ENCODE results near the gene MTMR3. TPM values are rescaled to one million over a fixed set of nuclear protein-coding genes. Genes with fewer than 3 reads are reported as not detected.

Gene MTMR3
- polyA plus RNA-seq, 2 of the 4 experiments (the other 2 are of a cell fraction), result 7.4 to 18.8 TPM

DNA sequence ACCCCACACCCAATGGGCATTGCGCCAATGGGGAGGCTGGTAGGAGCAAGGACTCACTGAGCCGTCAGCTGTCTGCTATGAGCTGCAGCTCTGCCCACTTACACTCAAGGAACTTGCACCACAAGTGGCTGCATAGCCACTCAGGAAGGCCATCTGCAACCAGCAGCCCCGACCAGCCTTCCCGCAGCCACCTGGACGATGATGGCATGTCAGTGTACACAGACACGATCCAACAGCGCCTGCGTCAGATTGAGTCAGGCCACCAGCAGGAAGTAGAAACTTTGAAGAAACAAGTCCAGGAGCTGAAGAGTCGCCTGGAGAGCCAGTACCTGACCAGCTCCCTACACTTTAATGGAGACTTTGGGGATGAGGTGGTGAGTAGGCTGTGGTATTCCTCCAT, 137.5 kb downstream of the MTMR3 start:
- ATAC-seq, result no peak

DNA sequence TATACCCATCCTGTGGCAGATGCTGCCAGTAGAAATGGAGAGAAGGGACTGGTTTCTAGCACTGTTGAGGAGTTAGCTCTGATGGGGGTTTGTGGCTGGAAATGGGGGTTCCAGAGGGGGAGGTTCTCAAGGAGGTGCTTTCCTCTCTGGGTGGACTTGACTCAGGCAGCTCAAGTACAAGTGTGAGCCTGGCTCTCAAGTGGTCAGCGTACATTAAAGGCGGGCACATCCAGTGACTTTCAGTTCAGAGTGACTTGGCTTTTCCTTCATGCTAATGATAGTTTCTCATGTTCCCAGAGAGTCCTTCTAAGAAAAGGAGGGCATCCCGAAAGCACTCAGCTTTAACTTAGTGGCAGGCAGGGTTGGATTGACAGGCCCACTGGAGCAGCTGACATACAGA, 138.4 kb downstream of the MTMR3 start:
- WGBS (ENCODE audit: missing lambda C conversion rate), result 86% methylated on average over 3 of the region's 3 CpGs
- ATAC-seq, result no peak

More for the DNA sequence above, 137.5 kb downstream of the MTMR3 start:
- CTCF ChIA-PET, result interaction anchor here (2.0 kb wide), 1 partner anchor 15 kb away, joined by 7 read pairs; no protein-coding TSS in a partner anchor
- WGBS (ENCODE audit: missing lambda C conversion rate), result 98% methylated on average over 7 of the region's 9 CpGs
- no peaks in the 10 kb centered on the region for H3K9me3 ChIP-seq
- H3K4me3 ChIP-seq, result no peak overlapping the region
- H3K4me2 ChIP-seq, result no peak overlapping the region
- DNase-seq (ENCODE audit: low read depth in 1 of 2, low spot score in 1 of 2) (no peak), FAIRE-seq (no peak)
- H3K27ac ChIP-seq, result no peak overlapping the region
- no peak for TF ChIP-seq ZNF302 (CRISPR knock-in tag; IDR thresholded peaks at IDR 0.05)
- no peak for TF ChIP-seq BHLHE40 (IDR thresholded peaks at IDR 0.05; ENCODE audit: low read depth, low read length)
- no peaks in the 10 kb centered on the region for H3K4me1 ChIP-seq
- POLR2A ChIA-PET, result no interaction called here

DNA sequence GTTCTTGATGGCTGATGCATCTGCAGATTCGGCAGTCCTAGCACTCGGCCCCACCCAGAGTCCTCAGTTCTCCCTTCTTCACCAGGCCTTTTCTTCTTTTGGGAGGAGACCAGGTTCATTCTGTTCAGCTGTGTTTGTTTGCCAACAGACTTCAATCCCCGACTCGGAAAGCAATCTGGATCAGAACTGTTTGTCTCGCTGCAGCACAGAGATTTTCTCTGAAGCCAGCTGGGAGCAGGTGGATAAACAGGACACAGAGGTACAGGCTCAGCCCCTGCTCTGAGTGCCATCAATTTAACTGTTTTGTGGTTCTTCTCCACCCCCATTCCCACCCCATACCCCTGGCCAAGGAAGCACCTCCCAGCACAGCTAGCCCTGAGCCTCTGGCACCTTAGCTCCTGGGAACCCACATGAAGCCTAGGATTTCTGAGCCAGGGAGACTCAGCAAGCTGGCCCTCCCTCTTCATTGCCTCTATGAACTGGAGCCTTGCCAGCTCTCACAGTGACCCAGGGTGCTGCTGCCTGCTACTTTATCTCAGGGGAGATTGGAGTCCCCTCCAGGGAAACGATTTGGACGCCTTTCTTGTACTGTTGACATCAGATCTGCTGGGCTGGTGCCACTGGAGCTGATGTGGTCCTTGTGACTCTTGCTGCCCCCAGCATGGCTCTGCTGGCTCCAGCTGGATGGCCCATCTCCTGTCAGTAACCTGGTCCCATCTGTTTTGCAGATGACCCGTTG, 139.1 kb downstream of the MTMR3 start:
- Histone ChIP-seq H3K9me3 (no peaks in the 10 kb centered on the region), H3K4me2 (no peak overlapping the region), H3K27ac (no peak overlapping the region), H3K4me1 (no peaks in the 10 kb centered on the region), H3K4me3 (no peak overlapping the region)
- no peak for DNase-seq (ENCODE audit: low read depth in 1 of 2, low spot score in 1 of 2)
- ATAC-seq, result no peak
- no peak for FAIRE-seq
- TF ChIP-seq RNF2 (IDR thresholded peaks at IDR 0.05; ENCODE audit: borderline replicate concordance, low read depth), result no peak
- TF ChIP-seq TFCP2L1 (CRISPR knock-in tag; IDR thresholded peaks at IDR 0.05), result no peak
- TF ChIP-seq, protein P1, sequence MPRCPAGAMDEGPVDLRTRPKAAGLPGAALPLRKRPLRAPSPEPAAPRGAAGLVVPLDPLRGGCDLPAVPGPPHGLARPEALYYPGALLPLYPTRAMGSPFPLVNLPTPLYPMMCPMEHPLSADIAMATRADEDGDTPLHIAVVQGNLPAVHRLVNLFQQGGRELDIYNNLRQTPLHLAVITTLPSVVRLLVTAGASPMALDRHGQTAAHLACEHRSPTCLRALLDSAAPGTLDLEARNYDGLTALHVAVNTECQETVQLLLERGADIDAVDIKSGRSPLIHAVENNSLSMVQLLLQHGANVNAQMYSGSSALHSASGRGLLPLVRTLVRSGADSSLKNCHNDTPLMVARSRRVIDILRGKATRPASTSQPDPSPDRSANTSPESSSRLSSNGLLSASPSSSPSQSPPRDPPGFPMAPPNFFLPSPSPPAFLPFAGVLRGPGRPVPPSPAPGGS (IDR thresholded peaks at IDR 0.05), result no peak
- TF ChIP-seq, protein P2, sequence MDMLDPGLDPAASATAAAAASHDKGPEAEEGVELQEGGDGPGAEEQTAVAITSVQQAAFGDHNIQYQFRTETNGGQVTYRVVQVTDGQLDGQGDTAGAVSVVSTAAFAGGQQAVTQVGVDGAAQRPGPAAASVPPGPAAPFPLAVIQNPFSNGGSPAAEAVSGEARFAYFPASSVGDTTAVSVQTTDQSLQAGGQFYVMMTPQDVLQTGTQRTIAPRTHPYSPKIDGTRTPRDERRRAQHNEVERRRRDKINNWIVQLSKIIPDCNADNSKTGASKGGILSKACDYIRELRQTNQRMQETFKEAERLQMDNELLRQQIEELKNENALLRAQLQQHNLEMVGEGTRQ (IDR thresholded peaks at IDR 0.05), result no peak
- TF ChIP-seq ESRRA (IDR thresholded peaks at IDR 0.05; ENCODE audit: borderline replicate concordance, low read length), result no peak
- TF ChIP-seq JUNB (IDR thresholded peaks at IDR 0.05), result no peak
- no peak for TF ChIP-seq FOSL2 (IDR thresholded peaks at IDR 0.05)
- TF ChIP-seq FOSL2 (CRISPR knock-in tag; IDR thresholded peaks at IDR 0.05), result no peak
- CTCF ChIA-PET, result interaction anchor here (2.0 kb wide), 1 partner anchor 17 kb away, joined by 7 read pairs; no protein-coding TSS in a partner anchor
- 84% methylated on average over 7 of the region's 8 CpGs for WGBS (ENCODE audit: missing lambda C conversion rate)
- POLR2A ChIA-PET, result no interaction called here

More for the DNA sequence above, 138.4 kb downstream of the MTMR3 start:
- Histone ChIP-seq H3K4me1 (no peaks in the 10 kb centered on the region), H3K4me3 (no peak overlapping the region), H3K9me3 (no peaks in the 10 kb centered on the region), H3K27ac (no peak overlapping the region), H3K4me2 (no peak overlapping the region)
- FAIRE-seq, result no peak
- ChIA-PET POLR2A (no interaction called here), CTCF (interaction anchor here (2.0 kb wide), 1 partner anchor 16 kb away, joined by 7 read pairs; no protein-coding TSS in a partner anchor)
- no peak for TF ChIP-seq ESRRA (IDR thresholded peaks at IDR 0.05; ENCODE audit: borderline replicate concordance, low read length)
- TF ChIP-seq, protein P2 (IDR thresholded peaks at IDR 0.05), result no peak
- no peak for TF ChIP-seq NFE2L2 (conservative IDR thresholded peaks at IDR 0.05; ENCODE audit: low read length)
- no peak for TF ChIP-seq RARB (CRISPR knock-in tag; IDR thresholded peaks at IDR 0.05)
- no peak for TF ChIP-seq RFX5 (IDR thresholded peaks at IDR 0.05)
- TF ChIP-seq EP300 (IDR thresholded peaks at IDR 0.05), result no peak
- no peak for TF ChIP-seq HEYL (CRISPR knock-in tag; IDR thresholded peaks at IDR 0.05)
- TF ChIP-seq, protein P3, sequence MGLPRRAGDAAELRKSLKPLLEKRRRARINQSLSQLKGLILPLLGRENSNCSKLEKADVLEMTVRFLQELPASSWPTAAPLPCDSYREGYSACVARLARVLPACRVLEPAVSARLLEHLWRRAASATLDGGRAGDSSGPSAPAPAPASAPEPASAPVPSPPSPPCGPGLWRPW (IDR thresholded peaks at IDR 0.05), result no peak
- no peak for TF ChIP-seq GATA3 (IDR thresholded peaks at IDR 0.05; ENCODE audit: borderline replicate concordance)
- TF ChIP-seq FOSL2 (IDR thresholded peaks at IDR 0.05), result no peak
- TF ChIP-seq FOSL2 (CRISPR knock-in tag; IDR thresholded peaks at IDR 0.05), result no peak
- DNase-seq (ENCODE audit: low read depth in 1 of 2, low spot score in 1 of 2), result no peak

All from A549 (cell line).